GM23338 (cell line): Measurements from ENCODE around the gene IGSF8. TPM values are rescaled to one million over a fixed set of nuclear protein-coding genes. Genes with fewer than 3 reads are reported as not detected.
A peak's percentile ranks its signal among the peaks of the same experiment; 100 is the strongest.

Experiments used
- ATAC-seq: fragments of 200-7000 bp; cut with Tn5 transposase; 3 replicates; pipeline ENCODE4 v1.9.1; 2020
- DNase-seq: peaks from one replicate; pipeline ENCODE4 v3.0.0-alpha.2; 2015; ENCODE audit warnings: low spot score
- H2AFZ ChIP-seq: fragments of 200-600 bp; sonication (generic); 2 replicates; pipeline ENCODE4 v1.8.0; 2016; ENCODE audit warnings: antibody characterized with exemption, mild to moderate bottlenecking, moderate library complexity
- H3F3A ChIP-seq: fragments of 200-600 bp; sonication (generic); replicated peaks from 2 replicates; pipeline ENCODE4 v1.8.0; 2017; ENCODE audit warnings: antibody characterized with exemption, mixed run types, low read depth
- H3K27ac ChIP-seq: fragments of 200-600 bp; sonication (generic); 2 replicates; pipeline ENCODE4 v1.6.1; 2016; ENCODE audit warnings: low read depth
- H3K27me3 ChIP-seq: fragments of 200-600 bp; sonication (generic); 2 replicates; pipeline ENCODE4 v1.8.0; 2016; ENCODE audit warnings: mild to moderate bottlenecking, mixed run types, moderate library complexity; ENCODE audit not compliant: insufficient read depth
- H3K36me3 ChIP-seq: fragments of 200-600 bp; sonication (generic); 2 replicates; pipeline ENCODE4 v1.8.0; 2016; ENCODE audit warnings: mild to moderate bottlenecking; ENCODE audit not compliant: insufficient read depth
- H3K4me1 ChIP-seq: fragments of 200-600 bp; sonication (generic); 2 replicates; pipeline ENCODE4 v1.8.0; 2016; ENCODE audit warnings: mild to moderate bottlenecking, moderate library complexity; ENCODE audit not compliant: insufficient read depth
- H3K4me2 ChIP-seq: fragments of 200-600 bp; sonication (generic); 2 replicates; pipeline ENCODE4 v1.7.1; 2017; ENCODE audit warnings: mixed run types
- H3K4me3 ChIP-seq: fragments of 200-600 bp; sonication (generic); 2 replicates; pipeline ENCODE4 v1.6.1; 2016; ENCODE audit warnings: mixed run types
- H3K79me2 ChIP-seq: fragments of 200-600 bp; sonication (generic); replicated peaks from 2 replicates; pipeline ENCODE4 v1.8.0; 2017; ENCODE audit warnings: mild to moderate bottlenecking; ENCODE audit not compliant: insufficient read depth
- H3K9me2 ChIP-seq: fragments of 200-600 bp; sonication (generic); 2 replicates; pipeline ENCODE4 v1.8.0; 2017; ENCODE audit not compliant: insufficient read depth
- H4K20me1 ChIP-seq: fragments of 200-600 bp; sonication (generic); replicated peaks from 2 replicates; pipeline ENCODE4 v1.8.0; 2017; ENCODE audit warnings: mild to moderate bottlenecking; ENCODE audit not compliant: insufficient read depth
- H3K27ac Mint-ChIP-seq: 2 replicates; pipeline ENCODE4 v1.8.0; 2020; ENCODE audit warnings: inconsistent platforms, mild to moderate bottlenecking, moderate library complexity, mixed read lengths
- H3K27me3 Mint-ChIP-seq: 3 replicates; pipeline ENCODE4 v1.8.0; 2022; ENCODE audit warnings: low read depth, mild to moderate bottlenecking, moderate library complexity, mixed read lengths, inconsistent platforms; ENCODE audit not compliant: insufficient read depth, poor library complexity
- H3K36me3 Mint-ChIP-seq: 3 replicates; pipeline ENCODE4 v1.8.0; 2021; ENCODE audit warnings: low read depth, mild to moderate bottlenecking, inconsistent platforms, moderate library complexity, mixed read lengths
- H3K4me1 Mint-ChIP-seq: 3 replicates; pipeline ENCODE4 v1.8.0; 2020; ENCODE audit warnings: mild to moderate bottlenecking, inconsistent platforms, mixed read lengths
- H3K4me3 Mint-ChIP-seq: 3 replicates; pipeline ENCODE4 v1.8.0; 2021; ENCODE audit warnings: moderate library complexity, mild to moderate bottlenecking, inconsistent platforms, mixed read lengths
- H3K9me3 Mint-ChIP-seq: 3 replicates; pipeline ENCODE4 v1.8.0; 2020; ENCODE audit warnings: moderate library complexity, mild to moderate bottlenecking, inconsistent platforms, mixed read lengths
- CREB1 ChIP-seq: fragments of 250-450 bp; sonication (Bioruptor Pico); IDR thresholded peaks from 2 replicates; pipeline ENCODE4 v1.5.0; 2020; ENCODE audit warnings: low read depth, mild to moderate bottlenecking, moderate library complexity
- EZH2phosphoT487 ChIP-seq: fragments of 200-600 bp; sonication (generic); IDR thresholded peaks from one replicate; pipeline ENCODE4 v1.8.1; 2018; ENCODE audit warnings: antibody characterized with exemption; ENCODE audit not compliant: unreplicated experiment
- ZNF114 ChIP-seq: fragments of 250-450 bp; sonication (Bioruptor Pico); IDR thresholded peaks from 2 replicates; pipeline ENCODE4 v1.5.0; 2020; ENCODE audit warnings: mild to moderate bottlenecking, moderate library complexity
- ZNF331 ChIP-seq: fragments of 250-450 bp; sonication (Bioruptor Pico); IDR thresholded peaks from 2 replicates; pipeline ENCODE4 v1.5.0; 2020; ENCODE audit warnings: low read depth, mild to moderate bottlenecking, moderate library complexity
- polyA plus RNA-seq: library from polyadenylated mRNA; unstranded; fragments of >200 nt; fragmentation: Nextera tagmentation; extraction: Ambion mirVana; gene quantifications from 2 replicates; pipeline ENCODE4 v1.2.1, GENCODE V29; 2016
- total RNA-seq: library from RNA; depleted of rRNA; stranded (reverse); fragments of >200 nt; shearing (Covaris generic); gene quantifications from 2 replicates; pipeline ENCODE4 v1.2.3, GENCODE V29; 2014
- TF ChIP-seq, protein P1 (sequence below): fragments of 250-450 bp; sonication (Bioruptor Pico); IDR thresholded peaks from 2 replicates; pipeline ENCODE4 v1.5.0; 2020; ENCODE audit warnings: mild to moderate bottlenecking, moderate library complexity
- TF ChIP-seq, protein P2 (sequence below): IDR thresholded peaks from 2 replicates; pipeline ENCODE4 v1.6.1; 2016; ENCODE audit warnings: antibody characterized with exemption
- TF ChIP-seq, protein P3 (sequence below), 2 experiments: fragments of 200-600 bp in 1 of 2; sonication (generic) in 1 of 2; conservative IDR thresholded peaks; 2 replicates each; pipeline versions ENCODE4 v1.5.1 to v1.6.1; 2016 to 2017; ENCODE audit warnings: antibody characterized with exemption in 2 of 2, low read depth in 2 of 2, mild to moderate bottlenecking in 2 of 2, moderate library complexity in 1 of 2

The IGSF8 gene
- total and polyA plus RNA-seq, 2 experiments from 2014 or later, result 38.4 to 120 TPM

DNA sequence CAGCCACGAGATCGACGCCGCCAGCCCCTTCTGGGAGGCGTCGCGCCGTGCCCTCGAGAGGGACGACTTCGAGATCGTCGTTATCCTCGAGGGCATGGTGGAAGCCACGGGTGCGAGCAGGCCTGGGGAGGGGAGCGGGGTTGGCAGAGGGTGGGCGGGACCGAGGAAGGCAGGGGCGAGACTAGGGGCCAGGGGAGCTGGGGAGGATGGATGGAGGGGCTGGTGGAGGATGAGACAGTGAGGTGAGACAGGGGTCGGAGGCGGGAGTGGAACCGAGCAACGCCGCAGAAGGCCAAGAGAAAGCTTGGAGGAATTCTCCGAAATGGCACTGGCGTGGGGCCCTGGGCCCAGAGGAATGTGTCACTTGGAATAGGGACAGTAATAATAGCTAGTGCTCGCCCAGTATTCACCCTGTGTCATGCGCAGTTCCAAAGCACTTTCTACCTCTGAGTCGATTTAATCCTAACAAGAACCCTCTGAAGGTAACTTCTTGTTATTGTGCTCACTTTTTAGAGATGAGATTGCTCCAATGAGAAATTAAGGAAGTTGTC lies 13.6 kb downstream of the IGSF8 start (continued):
- TF ChIP-seq, protein P1, sequence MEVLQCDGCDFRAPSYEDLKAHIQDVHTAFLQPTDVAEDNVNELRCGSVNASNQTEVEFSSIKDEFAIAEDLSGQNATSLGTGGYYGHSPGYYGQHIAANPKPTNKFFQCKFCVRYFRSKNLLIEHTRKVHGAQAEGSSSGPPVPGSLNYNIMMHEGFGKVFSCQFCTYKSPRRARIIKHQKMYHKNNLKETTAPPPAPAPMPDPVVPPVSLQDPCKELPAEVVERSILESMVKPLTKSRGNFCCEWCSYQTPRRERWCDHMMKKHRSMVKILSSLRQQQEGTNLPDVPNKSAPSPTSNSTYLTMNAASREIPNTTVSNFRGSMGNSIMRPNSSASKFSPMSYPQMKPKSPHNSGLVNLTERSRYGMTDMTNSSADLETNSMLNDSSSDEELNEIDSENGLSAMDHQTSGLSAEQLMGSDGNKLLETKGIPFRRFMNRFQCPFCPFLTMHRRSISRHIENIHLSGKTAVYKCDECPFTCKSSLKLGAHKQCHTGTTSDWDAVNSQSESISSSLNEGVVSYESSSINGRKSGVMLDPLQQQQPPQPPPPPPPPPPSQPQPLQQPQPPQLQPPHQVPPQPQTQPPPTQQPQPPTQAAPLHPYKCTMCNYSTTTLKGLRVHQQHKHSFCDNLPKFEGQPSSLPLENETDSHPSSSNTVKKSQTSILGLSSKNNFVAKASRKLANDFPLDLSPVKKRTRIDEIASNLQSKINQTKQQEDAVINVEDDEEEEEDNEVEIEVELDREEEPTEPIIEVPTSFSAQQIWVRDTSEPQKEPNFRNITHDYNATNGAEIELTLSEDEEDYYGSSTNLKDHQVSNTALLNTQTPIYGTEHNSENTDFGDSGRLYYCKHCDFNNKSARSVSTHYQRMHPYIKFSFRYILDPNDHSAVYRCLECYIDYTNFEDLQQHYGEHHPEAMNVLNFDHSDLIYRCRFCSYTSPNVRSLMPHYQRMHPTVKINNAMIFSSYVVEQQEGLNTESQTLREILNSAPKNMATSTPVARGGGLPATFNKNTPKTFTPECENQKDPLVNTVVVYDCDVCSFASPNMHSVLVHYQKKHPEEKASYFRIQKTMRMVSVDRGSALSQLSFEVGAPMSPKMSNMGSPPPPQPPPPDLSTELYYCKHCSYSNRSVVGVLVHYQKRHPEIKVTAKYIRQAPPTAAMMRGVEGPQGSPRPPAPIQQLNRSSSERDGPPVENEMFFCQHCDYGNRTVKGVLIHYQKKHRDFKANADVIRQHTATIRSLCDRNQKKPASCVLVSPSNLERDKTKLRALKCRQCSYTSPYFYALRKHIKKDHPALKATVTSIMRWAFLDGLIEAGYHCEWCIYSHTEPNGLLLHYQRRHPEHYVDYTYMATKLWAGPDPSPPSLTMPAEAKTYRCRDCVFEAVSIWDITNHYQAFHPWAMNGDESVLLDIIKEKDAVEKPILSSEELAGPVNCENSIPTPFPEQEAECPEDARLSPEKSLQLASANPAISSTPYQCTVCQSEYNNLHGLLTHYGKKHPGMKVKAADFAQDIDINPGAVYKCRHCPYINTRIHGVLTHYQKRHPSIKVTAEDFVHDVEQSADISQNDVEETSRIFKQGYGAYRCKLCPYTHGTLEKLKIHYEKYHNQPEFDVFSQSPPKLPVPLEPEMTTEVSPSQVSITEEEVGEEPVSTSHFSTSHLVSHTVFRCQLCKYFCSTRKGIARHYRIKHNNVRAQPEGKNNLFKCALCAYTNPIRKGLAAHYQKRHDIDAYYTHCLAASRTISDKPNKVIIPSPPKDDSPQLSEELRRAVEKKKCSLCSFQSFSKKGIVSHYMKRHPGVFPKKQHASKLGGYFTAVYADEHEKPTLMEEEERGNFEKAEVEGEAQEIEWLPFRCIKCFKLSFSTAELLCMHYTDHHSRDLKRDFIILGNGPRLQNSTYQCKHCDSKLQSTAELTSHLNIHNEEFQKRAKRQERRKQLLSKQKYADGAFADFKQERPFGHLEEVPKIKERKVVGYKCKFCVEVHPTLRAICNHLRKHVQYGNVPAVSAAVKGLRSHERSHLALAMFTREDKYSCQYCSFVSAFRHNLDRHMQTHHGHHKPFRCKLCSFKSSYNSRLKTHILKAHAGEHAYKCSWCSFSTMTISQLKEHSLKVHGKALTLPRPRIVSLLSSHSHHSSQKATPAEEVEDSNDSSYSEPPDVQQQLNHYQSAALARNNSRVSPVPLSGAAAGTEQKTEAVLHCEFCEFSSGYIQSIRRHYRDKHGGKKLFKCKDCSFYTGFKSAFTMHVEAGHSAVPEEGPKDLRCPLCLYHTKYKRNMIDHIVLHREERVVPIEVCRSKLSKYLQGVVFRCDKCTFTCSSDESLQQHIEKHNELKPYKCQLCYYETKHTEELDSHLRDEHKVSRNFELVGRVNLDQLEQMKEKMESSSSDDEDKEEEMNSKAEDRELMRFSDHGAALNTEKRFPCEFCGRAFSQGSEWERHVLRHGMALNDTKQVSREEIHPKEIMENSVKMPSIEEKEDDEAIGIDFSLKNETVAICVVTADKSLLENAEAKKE (CRISPR knock-in tag), result no peak
- TF ChIP-seq EZH2phosphoT487 (no peak), CREB1 (no peak), ZNF331 (CRISPR knock-in tag) (no peak)
- TF ChIP-seq, protein P2, sequence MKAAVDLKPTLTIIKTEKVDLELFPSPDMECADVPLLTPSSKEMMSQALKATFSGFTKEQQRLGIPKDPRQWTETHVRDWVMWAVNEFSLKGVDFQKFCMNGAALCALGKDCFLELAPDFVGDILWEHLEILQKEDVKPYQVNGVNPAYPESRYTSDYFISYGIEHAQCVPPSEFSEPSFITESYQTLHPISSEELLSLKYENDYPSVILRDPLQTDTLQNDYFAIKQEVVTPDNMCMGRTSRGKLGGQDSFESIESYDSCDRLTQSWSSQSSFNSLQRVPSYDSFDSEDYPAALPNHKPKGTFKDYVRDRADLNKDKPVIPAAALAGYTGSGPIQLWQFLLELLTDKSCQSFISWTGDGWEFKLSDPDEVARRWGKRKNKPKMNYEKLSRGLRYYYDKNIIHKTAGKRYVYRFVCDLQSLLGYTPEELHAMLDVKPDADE, result no peak

DNA sequence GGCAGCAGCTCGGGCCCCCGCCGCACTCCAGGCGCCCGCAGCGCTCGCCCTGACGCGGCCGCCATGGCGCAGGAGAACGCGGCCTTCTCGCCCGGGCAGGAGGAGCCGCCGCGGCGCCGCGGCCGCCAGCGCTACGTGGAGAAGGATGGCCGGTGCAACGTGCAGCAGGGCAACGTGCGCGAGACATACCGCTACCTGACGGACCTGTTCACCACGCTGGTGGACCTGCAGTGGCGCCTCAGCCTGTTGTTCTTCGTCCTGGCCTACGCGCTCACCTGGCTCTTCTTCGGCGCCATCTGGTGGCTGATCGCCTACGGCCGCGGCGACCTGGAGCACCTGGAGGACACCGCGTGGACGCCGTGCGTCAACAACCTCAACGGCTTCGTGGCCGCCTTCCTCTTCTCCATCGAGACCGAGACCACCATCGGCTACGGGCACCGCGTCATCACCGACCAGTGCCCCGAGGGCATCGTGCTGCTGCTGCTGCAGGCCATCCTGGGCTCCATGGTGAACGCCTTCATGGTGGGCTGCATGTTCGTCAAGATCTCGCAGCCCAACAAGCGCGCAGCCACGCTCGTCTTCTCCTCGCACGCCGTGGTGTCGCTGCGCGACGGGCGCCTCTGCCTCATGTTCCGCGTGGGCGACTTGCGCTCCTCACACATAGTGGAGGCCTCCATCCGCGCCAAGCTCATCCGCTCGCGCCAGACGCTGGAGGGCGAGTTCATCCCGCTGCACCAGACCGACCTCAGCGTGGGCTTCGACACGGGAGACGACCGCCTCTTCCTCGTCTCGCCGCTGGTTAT lies 14.2 kb downstream of the IGSF8 start:
- Mint-ChIP-seq H3K4me3 (peak overlapping the region; percentile 35), H3K4me1 (peaks cover 17% of the 10 kb centered on the region), H3K9me3 (no peaks in the 10 kb centered on the region; the same call in 2 of the 3 replicates), H3K27ac (no peak overlapping the region), H3K36me3 (peaks cover 12% of the 10 kb centered on the region), H3K27me3 (peaks cover 44% of the 10 kb centered on the region)
- peak overlapping the region; percentile 79 for H3K4me2 ChIP-seq
- peaks cover 55% of the 10 kb centered on the region for H3K27me3 ChIP-seq
- no peaks in the 10 kb centered on the region for H3K4me1 ChIP-seq
- H3K36me3 ChIP-seq, result no peaks in the 10 kb centered on the region
- H4K20me1 ChIP-seq, result no peaks in the 10 kb centered on the region; the same call in 1 of the 2 replicates
- H3K4me3 ChIP-seq, result peak overlapping the region; percentile 57
- H3K27ac ChIP-seq, result no peak overlapping the region
- H2AFZ ChIP-seq, result peak overlapping the region; percentile 83; the same call in 1 of the 2 replicates
- peaks cover 5% of the 10 kb centered on the region for H3F3A ChIP-seq
- H3K9me2 ChIP-seq, result no peaks in the 10 kb centered on the region
- DNase-seq (peak; percentile 95), ATAC-seq (peak; percentile 80)
- no peaks in the 10 kb centered on the region for H3K79me2 ChIP-seq
- TF ChIP-seq, protein P2, result no peak
- TF ChIP-seq, protein P3, sequence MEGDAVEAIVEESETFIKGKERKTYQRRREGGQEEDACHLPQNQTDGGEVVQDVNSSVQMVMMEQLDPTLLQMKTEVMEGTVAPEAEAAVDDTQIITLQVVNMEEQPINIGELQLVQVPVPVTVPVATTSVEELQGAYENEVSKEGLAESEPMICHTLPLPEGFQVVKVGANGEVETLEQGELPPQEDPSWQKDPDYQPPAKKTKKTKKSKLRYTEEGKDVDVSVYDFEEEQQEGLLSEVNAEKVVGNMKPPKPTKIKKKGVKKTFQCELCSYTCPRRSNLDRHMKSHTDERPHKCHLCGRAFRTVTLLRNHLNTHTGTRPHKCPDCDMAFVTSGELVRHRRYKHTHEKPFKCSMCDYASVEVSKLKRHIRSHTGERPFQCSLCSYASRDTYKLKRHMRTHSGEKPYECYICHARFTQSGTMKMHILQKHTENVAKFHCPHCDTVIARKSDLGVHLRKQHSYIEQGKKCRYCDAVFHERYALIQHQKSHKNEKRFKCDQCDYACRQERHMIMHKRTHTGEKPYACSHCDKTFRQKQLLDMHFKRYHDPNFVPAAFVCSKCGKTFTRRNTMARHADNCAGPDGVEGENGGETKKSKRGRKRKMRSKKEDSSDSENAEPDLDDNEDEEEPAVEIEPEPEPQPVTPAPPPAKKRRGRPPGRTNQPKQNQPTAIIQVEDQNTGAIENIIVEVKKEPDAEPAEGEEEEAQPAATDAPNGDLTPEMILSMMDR (conservative IDR thresholded peaks at IDR 0.05; ENCODE audit: low read depth in 2 of 2), result peak; percentile 64 to 96
- TF ChIP-seq CREB1 (peak; percentile 76), ZNF331 (CRISPR knock-in tag) (no peak), ZNF114 (peak; percentile 39; the same call in 1 of the 2 replicates)
